ENCODE measurements around the gene CACNA1A.

- no peak for TF ChIP-seq SP1 (IDR thresholded peaks at IDR 0.05)
- no peak for TF ChIP-seq FOXM1 (IDR thresholded peaks at IDR 0.05; ENCODE audit: borderline replicate concordance)
- no peak for TF ChIP-seq PKNOX1 (IDR thresholded peaks at IDR 0.05)
- no peak for TF ChIP-seq ZNF384 (IDR thresholded peaks at IDR 0.05)
Measured at GRCh38 chr19:13189600-13189999, 316.7 kb downstream of the CACNA1A start.
